GM11168 (cell line): ENCODE results near the gene SPATA2L.

Experiments
- in situ Hi-C: fragments of 300-500 bp; cut with MboI; formaldehyde crosslinking; loops from one replicate; pipeline ENCODE4 v1.12.0; 2022; ENCODE audit warnings: low sequenced_read_pairs; ENCODE audit not compliant: unreplicated experiment

Gene SPATA2L

GRCh38 chr16:89729863-89730593, 28.5 kb upstream of the SPATA2L start:
- in situ Hi-C loops, result no loop called here

GRCh38 chr16:89729293-89729692, 27.8 kb upstream of the SPATA2L start:
- in situ Hi-C loops, result no loop called here

GRCh38 chr16:89727406-89728120, 26.1 kb upstream of the SPATA2L start:
- in situ Hi-C loops, result no loop called here

- in situ Hi-C loops, result no loop called here
Measured at GRCh38 chr16:89723279-89724250, 22.1 kb upstream of the SPATA2L start.

- in situ Hi-C loops, result no loop called here
Measured at GRCh38 chr16:89722392-89723278, 21.1 kb upstream of the SPATA2L start.

- in situ Hi-C loops, result no loop called here
Measured at GRCh38 chr16:89721546-89722391, 20.3 kb upstream of the SPATA2L start.

- in situ Hi-C loops, result no loop called here
Measured at GRCh38 chr16:89720813-89721545, 19.5 kb upstream of the SPATA2L start, which contains the start of the genes VPS9D1 and ZNF276. VPS9D1 (minus strand) TSS chr16:89720898; CDS start chr16:89720861, 37 bp downstream. ZNF276 (plus strand) TSS chr16:89721537; CDS start chr16:89721641, 104 bp downstream.

GRCh38 chr16:89720551-89720812, 19.0 kb upstream of the SPATA2L start:
- in situ Hi-C loops, result no loop called here

GRCh38 chr16:89717688-89718505, 16.4 kb upstream of the SPATA2L start:
- in situ Hi-C loops, result no loop called here

- in situ Hi-C loops, result no loop called here
Measured at GRCh38 chr16:89716916-89717687, 15.6 kb upstream of the SPATA2L start.

GRCh38 chr16:89716493-89716892, 15.0 kb upstream of the SPATA2L start:
- in situ Hi-C loops, result no loop called here

- in situ Hi-C loops, result no loop called here
Measured at GRCh38 chr16:89712274-89712781, 10.8 kb upstream of the SPATA2L start.

- in situ Hi-C loops, result no loop called here
Measured at GRCh38 chr16:89711601-89712273, 10.2 kb upstream of the SPATA2L start.

- in situ Hi-C loops, result no loop called here
Measured at GRCh38 chr16:89710709-89711564, 9.4 kb upstream of the SPATA2L start.
